SK-N-SH treated with all-trans-retinoic acid at 6 μM for 48 hours (cell line): ENCODE measurements around the gene KBTBD4.

ENCODE experiments used
- ATAC-seq: fragments of 200-7000 bp; cut with Tn5 transposase; 3 replicates; pipeline ENCODE4 v1.9.1; 2020; ENCODE audit warnings: mild to moderate bottlenecking, moderate library complexity
- ARNTL ChIP-seq: fragments of 450-650 bp; formaldehyde crosslinking; IDR thresholded peaks from 2 replicates; pipeline ENCODE4 v1.5.0; 2020; ENCODE audit warnings: low read depth, mild to moderate bottlenecking, moderate library complexity, borderline replicate concordance
- BACH2 ChIP-seq: fragments of 250-450 bp; sonication (Bioruptor Pico); IDR thresholded peaks from 2 replicates; pipeline ENCODE4 v1.9.0; 2021; ENCODE audit warnings: mild to moderate bottlenecking, borderline replicate concordance
- CREB5 ChIP-seq: fragments of 250-450 bp; sonication (Bioruptor Pico); IDR thresholded peaks from 2 replicates; pipeline ENCODE4 v1.5.1; 2020; ENCODE audit warnings: low read depth, mild to moderate bottlenecking, moderate library complexity
- CSDC2 ChIP-seq: fragments of 250-450 bp; sonication (Bioruptor Pico); IDR thresholded peaks from 2 replicates; pipeline ENCODE4 v1.5.0; 2020; ENCODE audit warnings: mild to moderate bottlenecking, moderate library complexity
- CSRNP3 ChIP-seq: fragments of 250-450 bp; sonication (Bioruptor Pico); IDR thresholded peaks from 2 replicates; pipeline ENCODE4 v1.5.1; 2021; ENCODE audit warnings: mild to moderate bottlenecking, moderate library complexity
- ESRRG ChIP-seq: fragments of 250-450 bp; sonication (Bioruptor Pico); IDR thresholded peaks from 2 replicates; pipeline ENCODE4 v1.6.1; 2021; ENCODE audit warnings: mild to moderate bottlenecking
- GLIS3 ChIP-seq: fragments of 250-450 bp; sonication (Bioruptor Pico); IDR thresholded peaks from 2 replicates; pipeline ENCODE4 v1.5.0; 2020; ENCODE audit warnings: mild to moderate bottlenecking, moderate library complexity
- ISL1 ChIP-seq: fragments of 250-450 bp; sonication (Bioruptor Pico); IDR thresholded peaks from 2 replicates; pipeline ENCODE4 v2.1.2; 2022; ENCODE audit warnings: mild to moderate bottlenecking, moderate library complexity
- PATZ1 ChIP-seq: fragments of 250-450 bp; sonication (Bioruptor Pico); IDR thresholded peaks from 2 replicates; pipeline ENCODE4 v1.8.0; 2020; ENCODE audit warnings: mild to moderate bottlenecking, moderate library complexity, borderline replicate concordance
- PPARA ChIP-seq: fragments of 250-450 bp; sonication (Bioruptor Pico); IDR thresholded peaks from 2 replicates; pipeline ENCODE4 v1.5.0; 2020; ENCODE audit warnings: mild to moderate bottlenecking, borderline replicate concordance
- RARB ChIP-seq: fragments of 250-450 bp; sonication (Bioruptor Pico); IDR thresholded peaks from 2 replicates; pipeline ENCODE4 v1.8.0; 2021; ENCODE audit warnings: mild to moderate bottlenecking, moderate library complexity
- SNAI2 ChIP-seq: fragments of 250-450 bp; sonication (Bioruptor Pico); IDR thresholded peaks from 2 replicates; pipeline ENCODE4 v1.5.0; 2020; ENCODE audit warnings: mild to moderate bottlenecking, moderate library complexity
- TCF4 ChIP-seq: fragments of 250-450 bp; sonication (Bioruptor Pico); IDR thresholded peaks from 2 replicates; pipeline ENCODE4 v1.8.0; 2021; ENCODE audit warnings: mild to moderate bottlenecking, moderate library complexity, borderline replicate concordance
- TOX ChIP-seq: fragments of 250-450 bp; sonication (Bioruptor Pico); IDR thresholded peaks from 2 replicates; pipeline ENCODE4 v1.8.0; 2021; ENCODE audit warnings: mild to moderate bottlenecking, moderate library complexity, borderline replicate concordance
- ZFP3 ChIP-seq: fragments of 250-450 bp; sonication (Bioruptor Pico); IDR thresholded peaks from 2 replicates; pipeline ENCODE4 v1.5.0; 2020; ENCODE audit warnings: mild to moderate bottlenecking, moderate library complexity
- ZFP30 ChIP-seq: fragments of 450-650 bp; formaldehyde crosslinking; IDR thresholded peaks from 2 replicates; pipeline ENCODE4 v1.5.0; 2022; ENCODE audit warnings: mild to moderate bottlenecking, moderate library complexity
- ZNF565 ChIP-seq: fragments of 450-650 bp; formaldehyde crosslinking; conservative IDR thresholded peaks from 2 replicates; pipeline ENCODE4 v1.5.0; 2020; ENCODE audit warnings: low read depth, mild to moderate bottlenecking, moderate library complexity
- TF ChIP-seq, protein P1 (sequence below): fragments of 250-450 bp; sonication (Bioruptor Pico); IDR thresholded peaks from 2 replicates; pipeline ENCODE4 v1.5.0; 2020; ENCODE audit warnings: mild to moderate bottlenecking, moderate library complexity
- TF ChIP-seq, protein P2 (sequence below): fragments of 250-450 bp; sonication (Bioruptor Pico); IDR thresholded peaks from 2 replicates; pipeline ENCODE4 v1.8.0; 2021; ENCODE audit warnings: low read depth, mild to moderate bottlenecking, moderate library complexity, borderline replicate concordance

The KBTBD4 gene

DNA sequence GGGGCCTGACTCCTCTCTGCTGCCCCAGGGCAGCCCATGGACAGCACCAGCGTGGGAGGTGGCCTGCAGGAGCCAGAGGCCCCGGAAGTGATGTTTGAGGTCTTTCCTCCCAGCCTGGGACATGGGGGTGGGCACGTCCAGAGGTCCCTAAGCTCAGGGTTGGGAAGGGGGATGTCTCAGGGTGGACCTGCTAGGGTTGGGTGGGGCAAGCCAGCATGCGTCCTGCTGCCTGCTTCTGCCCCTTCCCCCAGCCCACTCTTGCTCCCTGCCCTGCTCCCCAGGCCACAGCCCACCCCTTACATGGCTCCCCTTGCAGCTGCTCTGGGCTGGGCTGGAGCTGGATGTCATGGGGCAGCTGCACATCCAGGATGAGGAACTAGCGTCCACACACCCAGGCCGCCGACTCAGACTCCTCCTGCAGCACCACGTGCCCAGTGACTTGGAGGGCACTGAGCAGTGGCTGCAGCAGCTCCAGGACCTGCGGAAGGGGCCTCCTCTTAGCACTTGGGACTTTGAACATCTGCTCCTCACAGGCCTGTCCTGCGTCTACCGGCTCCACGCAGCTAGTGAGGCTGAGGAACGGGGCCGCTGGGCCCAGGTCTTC, 9.1 kb upstream of the KBTBD4 start:
- 0 out of 3 replicates have a peak, but pooled peaks have one; percentile 11 for ATAC-seq
- TF ChIP-seq CSRNP3 (CRISPR knock-in tag) (no peak), ZFP30 (CRISPR knock-in tag) (no peak), ARNTL (no peak), TCF4 (CRISPR knock-in tag) (no peak), SNAI2 (no peak), PATZ1 (no peak), CSDC2 (CRISPR knock-in tag) (no peak), RARB (CRISPR knock-in tag) (no peak), CREB5 (no peak), BACH2 (CRISPR knock-in tag) (no peak), PPARA (CRISPR knock-in tag) (no peak), ZFP3 (no peak), ZNF565 (CRISPR knock-in tag) (no peak), ISL1 (CRISPR knock-in tag) (no peak), ESRRG (CRISPR knock-in tag) (no peak)
- TF ChIP-seq, protein P1, sequence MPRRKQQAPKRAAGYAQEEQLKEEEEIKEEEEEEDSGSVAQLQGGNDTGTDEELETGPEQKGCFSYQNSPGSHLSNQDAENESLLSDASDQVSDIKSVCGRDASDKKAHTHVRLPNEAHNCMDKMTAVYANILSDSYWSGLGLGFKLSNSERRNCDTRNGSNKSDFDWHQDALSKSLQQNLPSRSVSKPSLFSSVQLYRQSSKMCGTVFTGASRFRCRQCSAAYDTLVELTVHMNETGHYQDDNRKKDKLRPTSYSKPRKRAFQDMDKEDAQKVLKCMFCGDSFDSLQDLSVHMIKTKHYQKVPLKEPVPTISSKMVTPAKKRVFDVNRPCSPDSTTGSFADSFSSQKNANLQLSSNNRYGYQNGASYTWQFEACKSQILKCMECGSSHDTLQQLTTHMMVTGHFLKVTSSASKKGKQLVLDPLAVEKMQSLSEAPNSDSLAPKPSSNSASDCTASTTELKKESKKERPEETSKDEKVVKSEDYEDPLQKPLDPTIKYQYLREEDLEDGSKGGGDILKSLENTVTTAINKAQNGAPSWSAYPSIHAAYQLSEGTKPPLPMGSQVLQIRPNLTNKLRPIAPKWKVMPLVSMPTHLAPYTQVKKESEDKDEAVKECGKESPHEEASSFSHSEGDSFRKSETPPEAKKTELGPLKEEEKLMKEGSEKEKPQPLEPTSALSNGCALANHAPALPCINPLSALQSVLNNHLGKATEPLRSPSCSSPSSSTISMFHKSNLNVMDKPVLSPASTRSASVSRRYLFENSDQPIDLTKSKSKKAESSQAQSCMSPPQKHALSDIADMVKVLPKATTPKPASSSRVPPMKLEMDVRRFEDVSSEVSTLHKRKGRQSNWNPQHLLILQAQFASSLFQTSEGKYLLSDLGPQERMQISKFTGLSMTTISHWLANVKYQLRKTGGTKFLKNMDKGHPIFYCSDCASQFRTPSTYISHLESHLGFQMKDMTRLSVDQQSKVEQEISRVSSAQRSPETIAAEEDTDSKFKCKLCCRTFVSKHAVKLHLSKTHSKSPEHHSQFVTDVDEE = no peak

- TF ChIP-seq GLIS3 (CRISPR knock-in tag) (no peak), PATZ1 (no peak), BACH2 (CRISPR knock-in tag) (no peak), RARB (CRISPR knock-in tag) (no peak), CREB5 (no peak), TOX (CRISPR knock-in tag) (no peak), ISL1 (CRISPR knock-in tag) (no peak), CSDC2 (CRISPR knock-in tag) (no peak), PPARA (CRISPR knock-in tag) (no peak), CSRNP3 (CRISPR knock-in tag) (no peak), ZFP3 (no peak), ARNTL (no peak), SNAI2 (no peak), TCF4 (CRISPR knock-in tag) (no peak)
- TF ChIP-seq, protein P1 = no peak
- TF ChIP-seq, protein P2, sequence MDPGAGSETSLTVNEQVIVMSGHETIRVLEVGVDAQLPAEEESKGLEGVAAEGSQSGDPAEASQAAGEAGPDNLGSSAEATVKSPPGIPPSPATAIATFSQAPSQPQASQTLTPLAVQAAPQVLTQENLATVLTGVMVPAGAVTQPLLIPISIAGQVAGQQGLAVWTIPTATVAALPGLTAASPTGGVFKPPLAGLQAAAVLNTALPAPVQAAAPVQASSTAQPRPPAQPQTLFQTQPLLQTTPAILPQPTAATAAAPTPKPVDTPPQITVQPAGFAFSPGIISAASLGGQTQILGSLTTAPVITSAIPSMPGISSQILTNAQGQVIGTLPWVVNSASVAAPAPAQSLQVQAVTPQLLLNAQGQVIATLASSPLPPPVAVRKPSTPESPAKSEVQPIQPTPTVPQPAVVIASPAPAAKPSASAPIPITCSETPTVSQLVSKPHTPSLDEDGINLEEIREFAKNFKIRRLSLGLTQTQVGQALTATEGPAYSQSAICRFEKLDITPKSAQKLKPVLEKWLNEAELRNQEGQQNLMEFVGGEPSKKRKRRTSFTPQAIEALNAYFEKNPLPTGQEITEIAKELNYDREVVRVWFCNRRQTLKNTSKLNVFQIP = no peak
- ATAC-seq = peak; percentile 14
Measured at GRCh38 chr11:47587039-47587716, 8.4 kb upstream of the KBTBD4 start.
